ENCODE measurements around the gene RPL6.
"Not testable (repeated sequence)": the region's sequence is repeated elsewhere in the genome, so short reads cannot be mapped to it uniquely, and the experiment has no call there.

RPL6 gene

GRCh38 chr12:112401903-112402498, 7.4 kb downstream of the RPL6 start:
- Histone ChIP-seq H3K4me2 (ENCODE audit: low read length) (no peak overlapping the region), H3K9me2 (replicated peaks; ENCODE audit: control insufficient read depth, low read length) (no peaks in the 10 kb centered on the region), H3F3A (ENCODE audit: control insufficient read depth, insufficient read depth) (peaks cover 47% of the 10 kb centered on the region), H3K4me3 (ENCODE audit: low read length) (no peak overlapping the region), H3K27me3 (ENCODE audit: control insufficient read depth, low read length) (no peaks in the 10 kb centered on the region), H3K4me1 (ENCODE audit: control insufficient read depth, low read length) (peaks cover 2% of the 10 kb centered on the region), H4K20me1 (ENCODE audit: control insufficient read depth, insufficient read depth, low read depth, low read length) (peaks cover 6% of the 10 kb centered on the region; the same call in 1 of the 2 replicates), H3K79me2 (ENCODE audit: control insufficient read depth, low read length) (peaks cover 5% of the 10 kb centered on the region), H3K27ac (ENCODE audit: low read depth, low read length) (no peak overlapping the region), H3K36me3 (ENCODE audit: control insufficient read depth, low read length) (peaks cover 31% of the 10 kb centered on the region), H3K9me3 (ENCODE audit: control insufficient read depth, insufficient read depth, low read length) (no peaks in the 10 kb centered on the region)
- no peak for TF ChIP-seq EZH2phosphoT487 (IDR thresholded peaks at IDR 0.05; ENCODE audit: borderline replicate concordance, low read length)
- no peak for TF ChIP-seq CTCF (IDR thresholded peaks at IDR 0.05; ENCODE audit: low read depth, low read length, poor library complexity, severe bottlenecking)

GRCh38 chr12:112401054-112401453, 8.4 kb downstream of the RPL6 start:
- H3K9me2 ChIP-seq (replicated peaks; ENCODE audit: control insufficient read depth, low read length) = no peaks in the 10 kb centered on the region
- peaks cover 4% of the 10 kb centered on the region; the same call in 1 of the 2 replicates for H4K20me1 ChIP-seq (ENCODE audit: control insufficient read depth, insufficient read depth, low read depth, low read length)
- no peaks in the 10 kb centered on the region for H3K79me2 ChIP-seq (ENCODE audit: control insufficient read depth, low read length)
- H3F3A ChIP-seq (ENCODE audit: control insufficient read depth, insufficient read depth) = peaks cover 37% of the 10 kb centered on the region
- no peak overlapping the region for H3K27ac ChIP-seq (ENCODE audit: low read depth, low read length)
- H3K27me3 ChIP-seq (ENCODE audit: control insufficient read depth, low read length) = no peaks in the 10 kb centered on the region
- H3K36me3 ChIP-seq (ENCODE audit: control insufficient read depth, low read length) = peaks cover 21% of the 10 kb centered on the region
- H3K4me3 ChIP-seq (ENCODE audit: low read length) = no peak overlapping the region
- no peaks in the 10 kb centered on the region for H3K4me1 ChIP-seq (ENCODE audit: control insufficient read depth, low read length)
- no peak overlapping the region for H3K4me2 ChIP-seq (ENCODE audit: low read length)
- TF ChIP-seq EZH2phosphoT487 (IDR thresholded peaks at IDR 0.05; ENCODE audit: borderline replicate concordance, low read length) (no peak), CTCF (IDR thresholded peaks at IDR 0.05; ENCODE audit: low read depth, low read length, poor library complexity, severe bottlenecking) (no peak)
- H3K9me3 ChIP-seq (ENCODE audit: control insufficient read depth, insufficient read depth, low read length) = no peaks in the 10 kb centered on the region

- Histone ChIP-seq H3K9me3 (ENCODE audit: control insufficient read depth, insufficient read depth, low read length) (no peaks in the 10 kb centered on the region), H3K9me2 (replicated peaks; ENCODE audit: control insufficient read depth, low read length) (no peaks in the 10 kb centered on the region), H3K4me2 (ENCODE audit: low read length) (no peak overlapping the region), H3K4me3 (ENCODE audit: low read length) (no peak overlapping the region), H3F3A (ENCODE audit: control insufficient read depth, insufficient read depth) (no peaks in the 10 kb centered on the region), H4K20me1 (ENCODE audit: control insufficient read depth, insufficient read depth, low read depth, low read length) (no peaks in the 10 kb centered on the region), H3K4me1 (ENCODE audit: control insufficient read depth, low read length) (no peaks in the 10 kb centered on the region), H3K27me3 (ENCODE audit: control insufficient read depth, low read length) (no peaks in the 10 kb centered on the region), H3K36me3 (ENCODE audit: control insufficient read depth, low read length) (no peaks in the 10 kb centered on the region), H3K27ac (ENCODE audit: low read depth, low read length) (no peak overlapping the region), H3K79me2 (ENCODE audit: control insufficient read depth, low read length) (no peaks in the 10 kb centered on the region)
- TF ChIP-seq EZH2phosphoT487 (IDR thresholded peaks at IDR 0.05; ENCODE audit: borderline replicate concordance, low read length) = no peak
- TF ChIP-seq CTCF (IDR thresholded peaks at IDR 0.05; ENCODE audit: low read depth, low read length, poor library complexity, severe bottlenecking) = no peak
Measured at GRCh38 chr12:112393328-112393727, 16.1 kb downstream of the RPL6 start.

GRCh38 chr12:112389922-112390654, 19.3 kb downstream of the RPL6 start:
- H3K4me3 ChIP-seq (ENCODE audit: low read length) = not testable (repeated sequence)

More at GRCh38 chr12:112389922-112390654, 19.3 kb downstream of the RPL6 start:
- H3K9me3 ChIP-seq (ENCODE audit: control insufficient read depth, insufficient read depth, low read length); H3K27me3 ChIP-seq (ENCODE audit: control insufficient read depth, low read length); H3K36me3 ChIP-seq (ENCODE audit: control insufficient read depth, low read length); H3F3A ChIP-seq (ENCODE audit: control insufficient read depth, insufficient read depth); H3K79me2 ChIP-seq (ENCODE audit: control insufficient read depth, low read length); H3K27ac ChIP-seq (ENCODE audit: low read depth, low read length); H3K9me2 ChIP-seq (replicated peaks; ENCODE audit: control insufficient read depth, low read length); H3K4me2 ChIP-seq (ENCODE audit: low read length); H4K20me1 ChIP-seq (ENCODE audit: control insufficient read depth, insufficient read depth, low read depth, low read length): not testable (repeated sequence)
- H3K4me1 ChIP-seq (ENCODE audit: control insufficient read depth, low read length) = peaks cover 15% of the 10 kb centered on the region

Data from DOHH2 (cell line).